Heart left ventricle (tissue), 16 donors: ENCODE measurements around the gene ODAD3. TPM values are rescaled to one million over a fixed set of nuclear protein-coding genes. Genes with fewer than 3 reads are reported as not detected.
"Not testable (repeated sequence)": the region's sequence is repeated elsewhere in the genome, so short reads cannot be mapped to it uniquely, and the experiment has no call there.

Experiments used
- ATAC-seq, 4 donors: fragments of 200-7000 bp; cut with Tn5 transposase; one replicate each; pipeline ENCODE4 v1.9.1; 2020 to 2022; ENCODE audit warnings: moderate library complexity in 4 of 4, mild to moderate bottlenecking in 3 of 4, moderate number of reproducible peaks in 1 of 4
- DNase-seq, 5 donors: peaks; one replicate each; pipeline ENCODE4 v3.0.0-alpha.2; 2020
- H3K27ac ChIP-seq, 12 donors: fragments of 200-600 bp; sonication (generic) in 4 of 12; one replicate each; pipeline versions ENCODE4 v1.5.0 to v1.8.0; 2016 to 2022; ENCODE audit warnings: mild to moderate bottlenecking in 2 of 12
- H3K27me3 ChIP-seq, 9 donors: fragments of 200-600 bp; sonication (generic) in 2 of 9; one replicate each; pipeline versions ENCODE4 v1.5.1 to v1.8.0; 2016 to 2022; ENCODE audit warnings: mild to moderate bottlenecking in 3 of 9
- H3K36me3 ChIP-seq, 9 donors: fragments of 200-600 bp; sonication (generic) in 2 of 9; one replicate each; pipeline versions ENCODE4 v1.5.0 to v1.8.0; 2018 to 2022; ENCODE audit warnings: mild to moderate bottlenecking in 2 of 9
- H3K4me1 ChIP-seq, 12 donors: fragments of 200-600 bp; sonication (generic) in 4 of 12; one replicate each; pipeline versions ENCODE4 v1.5.0 to v1.8.0; 2016 to 2022; ENCODE audit warnings: mild to moderate bottlenecking in 3 of 12
- H3K4me3 ChIP-seq, 12 donors: fragments of 200-600 bp; sonication (generic) in 4 of 12; one replicate each; pipeline versions ENCODE4 v1.5.0 to v1.8.0; 2017 to 2022; ENCODE audit warnings: mild to moderate bottlenecking in 9 of 12, moderate library complexity in 4 of 12
- H3K9me3 ChIP-seq, 12 donors: fragments of 200-600 bp; sonication (generic) in 4 of 12; one replicate each; pipeline versions ENCODE4 v1.5.0 to v1.8.0; 2016 to 2022; ENCODE audit warnings: mild to moderate bottlenecking in 1 of 12
- POLR2A ChIP-seq, 2 donors: fragments of 450-650 bp; IDR thresholded peaks; one replicate each; pipeline ENCODE4 v1.6.1; 2017; ENCODE audit warnings: antibody characterized with exemption in 2 of 2, mild to moderate bottlenecking in 2 of 2, moderate library complexity in 2 of 2
- WGBS, 4 donors: extraction: QIAGEN DNeasy Blood & Tissue Kit in 2 of 4; methylation state at CpG; one replicate each; pipeline versions ENCODE4 v1.1.5 to v1.1.7; 2013 to 2018; 5-methylcytosine and 5-hydroxymethylcytosine counted together
- intact Hi-C, 10 donors: fragments of 100-400 bp; cut with DNase I; formaldehyde crosslinking; loops; one replicate each; pipeline versions ENCODE4 v1.11.1 to v1.14.2; 2022
- polyA plus RNA-seq, 2 donors: library from polyadenylated mRNA; stranded (reverse); fragments of 200-250 nt; gene quantifications; one replicate each; pipeline ENCODE4 v1.2.3, GENCODE V29; 2013
- total RNA-seq, 9 donors: library from RNA; depleted of rRNA in 2 of 9; stranded (reverse); fragments of >200 nt in 2 of 9; fragmentation: NEBNext Ultra II Directional in 3 of 9; extraction: Animal tissue kit (Norgen Biotek cat#: 25700) in 3 of 9; gene quantifications; one replicate each; pipeline versions ENCODE4 v1.1.0 to v1.2.4, GENCODE V29; 2016 to 2023
- TF ChIP-seq, protein P1 (sequence below), 12 donors: fragments of 200-600 bp; sonication (generic) in 4 of 12; IDR thresholded peaks; one replicate each; pipeline versions ENCODE4 v1.5.0 to v1.8.0; 2018 to 2022; ENCODE audit warnings: antibody characterized with exemption in 12 of 12, mild to moderate bottlenecking in 5 of 12
- donor health status: ischemic (EF 13 %, LVEDD 7.1; RV severe dilation, severe dysfunction).
- donor health status: healthy with polysubstance abuse.
- donor health status: DM: no; HTN: yes; CAD: no.
- donor health status: DM: no; HTN: no; CAD: no.
- donor health status: ischemic (EF 25% LVEDD 6.9; RV normal size, moderate dysfunction).
- donor health status: ischemic (EF 25% LVEDD 5.7; RV mildly dilated, moderate dysfunction).
- donor health status: healthy.
- donor health status: DM: yes; HTN: yes; CAD: no.
- donor health status: ischemic (EF 35%, LVEDD 5.7; RV mildly dilated, moderate dysfunction).
- donor health status: nonischemic (EF 11% LVEDD 7.7; RV severe dilation, severe dysfunction).
- donor health status: DM: yes; HTN: yes; CAD: no.
- donor health status: PGD.
- donor health status: ischemic (EF 29% LVEDD 5.4; RV normal size, mild dysfunction).
- donor health status: nonischemic (EF 23%, LVEDD 6.1; RV moderate dilation, normal function).

Gene ODAD3
- total and polyA plus RNA-seq, 11 donors: 0.18 to 0.84 (median 0.32) TPM; not detected in 2

DNA sequence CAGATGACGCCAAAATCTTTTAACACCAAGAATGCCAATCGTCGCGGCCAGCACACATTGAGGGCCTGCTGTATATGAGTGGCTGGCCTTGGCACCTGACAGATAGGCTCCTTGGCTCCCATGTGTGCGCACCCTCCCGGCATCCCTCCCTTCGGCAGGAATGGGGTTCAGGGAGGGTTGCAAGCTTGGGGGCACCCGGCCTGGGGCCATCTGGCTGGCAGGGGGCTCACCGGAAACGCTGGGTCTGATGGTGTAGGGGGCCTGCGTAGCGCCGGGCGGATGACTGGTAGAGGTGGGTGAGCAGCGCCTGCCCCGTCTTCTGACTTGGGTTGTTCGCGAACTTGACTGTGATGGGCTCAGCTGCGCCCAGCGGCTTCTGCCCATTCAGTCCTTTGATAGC lies 22.9 kb upstream of the ODAD3 start:
- no peaks in the 10 kb centered on the region for H3K4me1 ChIP-seq
- ATAC-seq (no peak), DNase-seq (no peak)
- 85 to 92% (median 87%) methylated on average over 19 to 20 of the region's 20 CpGs for WGBS, 4 donors
- no peak overlapping the region for H3K27ac ChIP-seq
- no peak overlapping the region for H3K4me3 ChIP-seq
- H3K9me3 ChIP-seq: no peaks in the 10 kb centered on the region
- intact Hi-C loops: no loop called here
- no peaks in the 10 kb centered on the region for H3K36me3 ChIP-seq
- H3K27me3 ChIP-seq: peaks cover 0 to 18% (median 0%) of the 10 kb centered on the region in 9 donors
- TF ChIP-seq, protein P1, sequence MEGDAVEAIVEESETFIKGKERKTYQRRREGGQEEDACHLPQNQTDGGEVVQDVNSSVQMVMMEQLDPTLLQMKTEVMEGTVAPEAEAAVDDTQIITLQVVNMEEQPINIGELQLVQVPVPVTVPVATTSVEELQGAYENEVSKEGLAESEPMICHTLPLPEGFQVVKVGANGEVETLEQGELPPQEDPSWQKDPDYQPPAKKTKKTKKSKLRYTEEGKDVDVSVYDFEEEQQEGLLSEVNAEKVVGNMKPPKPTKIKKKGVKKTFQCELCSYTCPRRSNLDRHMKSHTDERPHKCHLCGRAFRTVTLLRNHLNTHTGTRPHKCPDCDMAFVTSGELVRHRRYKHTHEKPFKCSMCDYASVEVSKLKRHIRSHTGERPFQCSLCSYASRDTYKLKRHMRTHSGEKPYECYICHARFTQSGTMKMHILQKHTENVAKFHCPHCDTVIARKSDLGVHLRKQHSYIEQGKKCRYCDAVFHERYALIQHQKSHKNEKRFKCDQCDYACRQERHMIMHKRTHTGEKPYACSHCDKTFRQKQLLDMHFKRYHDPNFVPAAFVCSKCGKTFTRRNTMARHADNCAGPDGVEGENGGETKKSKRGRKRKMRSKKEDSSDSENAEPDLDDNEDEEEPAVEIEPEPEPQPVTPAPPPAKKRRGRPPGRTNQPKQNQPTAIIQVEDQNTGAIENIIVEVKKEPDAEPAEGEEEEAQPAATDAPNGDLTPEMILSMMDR (IDR thresholded peaks at IDR 0.05): no peak
- no peak for TF ChIP-seq POLR2A (IDR thresholded peaks at IDR 0.05)

GRCh38 chr19:11457115-11457514 lies 22.2 kb upstream of the ODAD3 start:
- TF ChIP-seq, protein P1 (IDR thresholded peaks at IDR 0.05): no peak
- TF ChIP-seq POLR2A (IDR thresholded peaks at IDR 0.05): no peak
- Histone ChIP-seq H3K4me1 (peaks cover 0 to 2% (median 0%) of the 10 kb centered on the region in 12 donors), H3K27ac (no peak overlapping the region), H3K4me3 (no peak overlapping the region), H3K36me3 (no peaks in the 10 kb centered on the region), H3K9me3 (no peaks in the 10 kb centered on the region), H3K27me3 (peaks cover 0 to 23% (median 0%) of the 10 kb centered on the region in 9 donors)
- ATAC-seq (no peak), DNase-seq (no peak)
- WGBS, 4 donors: 17 to 31% (median 21%) methylated on average over 6 to 18 of the region's 18 CpGs
- intact Hi-C loops: no loop called here

DNA sequence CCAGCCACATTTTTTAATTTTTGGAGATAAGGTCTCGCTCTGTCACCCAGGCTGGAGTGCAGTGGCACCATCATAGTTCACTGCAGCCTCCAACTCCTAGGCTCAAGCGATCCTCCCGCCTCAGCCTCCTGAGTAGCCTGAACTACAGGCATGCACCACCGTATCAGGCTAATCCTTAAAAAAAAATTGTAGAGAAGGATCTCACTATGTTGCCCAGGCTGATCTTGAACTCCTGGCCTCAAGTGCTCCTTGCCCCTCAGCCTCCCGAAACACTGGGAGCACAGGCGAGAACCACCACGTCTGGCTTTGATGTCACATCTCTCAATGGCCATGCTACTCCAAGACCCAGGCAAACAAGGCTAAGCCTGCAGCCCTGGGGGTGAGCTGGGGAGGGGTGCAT lies 21.7 kb upstream of the ODAD3 start:
- H3K27ac ChIP-seq: no peak overlapping the region
- H3K36me3 ChIP-seq: no peaks in the 10 kb centered on the region
- H3K9me3 ChIP-seq: no peaks in the 10 kb centered on the region
- WGBS, 4 donors: 83 to 91% (median 88%) methylated on average over 7 of the region's 7 CpGs
- TF ChIP-seq, protein P1 (IDR thresholded peaks at IDR 0.05): no peak
- TF ChIP-seq POLR2A (IDR thresholded peaks at IDR 0.05): no peak
- H3K27me3 ChIP-seq: peaks cover 0 to 24% (median 0%) of the 10 kb centered on the region in 9 donors
- DNase-seq: no peak
- intact Hi-C loops: no loop called here
- no peak for ATAC-seq
- H3K4me1 ChIP-seq: peaks cover 0 to 3% (median 0%) of the 10 kb centered on the region in 12 donors
- H3K4me3 ChIP-seq: no peak overlapping the region

GRCh38 chr19:11455233-11455554 lies 20.3 kb upstream of the ODAD3 start:
- ATAC-seq, DNase-seq, H3K36me3 ChIP-seq, H3K9me3 ChIP-seq, intact Hi-C loops, H3K4me3 ChIP-seq, H3K4me1 ChIP-seq, H3K27ac ChIP-seq: not testable (repeated sequence)
- H3K27me3 ChIP-seq: peaks cover 0 to 18% (median 0%) of the 10 kb centered on the region in 9 donors
- 88 to 94% (median 90%) methylated on average over 9 of the region's 9 CpGs for WGBS, 4 donors
